K562 (cell line): ENCODE measurements around the gene OR51B2. TPM values are rescaled to one million over a fixed set of nuclear protein-coding genes. Genes with fewer than 3 reads are reported as not detected.

ENCODE experiments used
- ATF4 ChIP-seq: fragments of 450-650 bp; formaldehyde crosslinking; IDR thresholded peaks from 2 replicates; pipeline ENCODE4 v1.4.0; 2022; ENCODE audit warnings: mild to moderate bottlenecking, moderate library complexity
- CREB3L1 ChIP-seq: fragments of 450-650 bp; IDR thresholded peaks from 2 replicates; pipeline ENCODE4 v1.6.1; 2014; ENCODE audit warnings: low read depth, mild to moderate bottlenecking, moderate library complexity, borderline replicate concordance
- EZH2 ChIP-seq: IDR thresholded peaks from 2 replicates; pipeline ENCODE4 v1.6.1; 2012; ENCODE audit warnings: low read depth, mild to moderate bottlenecking, inconsistent platforms, low read length, borderline replicate concordance
- FOXJ3 ChIP-seq: sonication (generic); formaldehyde crosslinking; IDR thresholded peaks from 2 replicates; pipeline ENCODE4 v1.4.0; 2020; ENCODE audit warnings: mild to moderate bottlenecking, missing genetic modification reagents
- MTF1 ChIP-seq: fragments of 250-450 bp; sonication (Bioruptor Pico); IDR thresholded peaks from 2 replicates; pipeline ENCODE4 v1.9.0; 2021; ENCODE audit warnings: moderate library complexity, mild to moderate bottlenecking, inconsistent platforms, borderline replicate concordance
- RBM39 ChIP-seq: fragments of 200-400 bp; formaldehyde crosslinking; optimal IDR thresholded peaks from 2 replicates; pipeline ENCODE3; 2018; ENCODE audit warnings: low read depth, low read length
- SP2 ChIP-seq: IDR thresholded peaks from 2 replicates; pipeline ENCODE4 v1.6.1; 2011; ENCODE audit warnings: mild to moderate bottlenecking, low read depth, low read length, moderate library complexity; ENCODE audit not compliant: poor library complexity, severe bottlenecking; ENCODE audit errors: extremely low read depth
- ZNF143 ChIP-seq: sonication (generic); formaldehyde crosslinking; IDR thresholded peaks from 2 replicates; pipeline ENCODE4 v1.9.0; 2022; ENCODE audit warnings: mild to moderate bottlenecking, missing genetic modification reagents
- ZNF318 ChIP-seq, 2 experiments: fragments of 450-650 bp; IDR thresholded peaks; 2 replicates each; pipeline ENCODE4 v1.6.1; 2016; ENCODE audit warnings: mild to moderate bottlenecking in 2 of 2, borderline replicate concordance in 1 of 2, low read depth in 1 of 2, moderate library complexity in 1 of 2
- ZNF592 ChIP-seq: fragments of 450-650 bp; IDR thresholded peaks from 2 replicates; pipeline ENCODE4 v1.6.1; 2017; ENCODE audit warnings: antibody characterized with exemption, mild to moderate bottlenecking
- polyA plus RNA-seq, 8 experiments: library from polyadenylated mRNA; depleted of rRNA in 4 of 8; stranded (reverse) in 5 of 8; unstranded in 3 of 8; fragments of >200 nt; fragmentation: Nextera tagmentation in 2 of 8; fragmentation: Illumina TruSeq in 1 of 8; extraction: Ambion mirVana in 2 of 8; extraction: Trizol in 1 of 8; gene quantifications; 2 replicates each; pipeline versions ENCODE4 v1.2.1 to v1.2.3, GENCODE V29; 2011 to 2014; ENCODE audit warnings: inconsistent platforms in 1 of 8, missing spikeins in 1 of 8
- total RNA-seq, 7 experiments: library from RNA; depleted of rRNA in 6 of 7; stranded (reverse); fragments of >200 nt in 6 of 7; fragmentation: Illumina TruSeq in 2 of 7; extraction: Trizol in 2 of 7; gene quantifications; 2 replicates each; pipeline versions ENCODE4 v1.2.1 to v1.2.3, GENCODE V29; 2011 to 2021; ENCODE audit warnings: low replicate concordance in 1 of 7

The OR51B2 gene
- total and polyA plus RNA-seq, 9 of the 15 experiments (the other 6 are each of a cell fraction or from before 2014, with no cell fraction given): 0.38 to 6.6 (median 4.0) TPM

GRCh38 chr11:5275369-5276110 lies 48.6 kb downstream of the OR51B2 start (continued):
- TF ChIP-seq ATF4 (CRISPR knock-in tag): no peak; the same call in 1 of the 2 replicates
- TF ChIP-seq FOXJ3 (CRISPR knock-in tag): no peak
- TF ChIP-seq ZNF143 (CRISPR knock-in tag): no peak
- TF ChIP-seq ZNF318 (IDR thresholded peaks at IDR 0.05; ENCODE audit: borderline replicate concordance in 1 of 2, low read depth in 1 of 2): no peak
- no peak for TF ChIP-seq MTF1
- no peak for TF ChIP-seq SP2
- TF ChIP-seq CREB3L1: no peak
- TF ChIP-seq ZNF592: peak; percentile 89
- no peak for TF ChIP-seq EZH2
- no peak for TF ChIP-seq RBM39
